GM12878 (cell line): ENCODE results near the gene RBM15. TPM values are rescaled to one million over a fixed set of nuclear protein-coding genes. Genes with fewer than 3 reads are reported as not detected.

ENCODE experiments used
- ATAC-seq: fragments of 200-7000 bp; cut with Tn5 transposase; 3 replicates; pipeline ENCODE4 v1.9.1; 2020; ENCODE audit warnings: mild to moderate bottlenecking, moderate library complexity
- BruUV-seq: library from RNA; stranded (reverse); fragments of 400-500 nt; replicated peaks from 2 replicates; lab custom pipeline; 2021; lab: Mats Ljungman, UMichigan
- CTCF ChIA-PET: fragments of 300-600 bp; sonication (Branson Sonifier 250); formaldehyde crosslinking; extraction: SDS; loops from one replicate; lab custom pipeline; 2021; ENCODE audit warnings: inconsistent platforms; lab: Yijun Ruan, JAX
- POLR2A ChIA-PET: fragments of 350-600 bp; formaldehyde crosslinking; extraction: SDS; loops from one replicate; lab custom pipeline; 2021; ENCODE audit warnings: inconsistent platforms; lab: Charles Lee
- RAD21 ChIA-PET: fragments of 300-600 bp; sonication (Branson Sonifier 250); formaldehyde crosslinking; loops from one replicate; lab custom pipeline; 2023; ENCODE audit warnings: antibody characterized with exemption; ENCODE audit not compliant: unreplicated experiment; lab: Charles Lee
- SMC1A ChIA-PET: fragments of 300-600 bp; sonication (Branson Sonifier 250); formaldehyde crosslinking; loops from one replicate; lab custom pipeline; 2023; ENCODE audit not compliant: unreplicated experiment, uncharacterized antibody; lab: Charles Lee
- DNase-seq: peaks from one replicate; pipeline ENCODE4 v3.0.0-alpha.2; 2011; ENCODE audit warnings: low read depth, low spot score
- FAIRE-seq: peaks from 3 replicates; lab custom pipeline; 2011; peaks lifted over from hg19 to GRCh38; lab: Jason Lieb, UNC
- H2AFZ ChIP-seq: 2 replicates; pipeline ENCODE4 v1.6.0; 2011; ENCODE audit warnings: low read depth, low read length, control low read depth; ENCODE audit not compliant: control insufficient read depth
- H3K27ac ChIP-seq: 2 replicates; pipeline ENCODE4 v1.5.1; 2011; ENCODE audit warnings: control low read depth; ENCODE audit not compliant: control insufficient read depth, insufficient read depth
- H3K27me3 ChIP-seq, 2 experiments: replicated peaks in 1 of 2; 2 replicates each; pipeline versions ENCODE4 v1.6.0 to v1.6.1; 2011; ENCODE audit warnings: low read length in 1 of 2; ENCODE audit not compliant: control insufficient read depth in 2 of 2, insufficient read depth in 2 of 2
- H3K36me3 ChIP-seq, 2 experiments: 2 replicates each; pipeline ENCODE4 v1.5.1; 2011; ENCODE audit warnings: low read length in 1 of 2; ENCODE audit not compliant: control insufficient read depth in 2 of 2, insufficient read depth in 2 of 2
- H3K4me1 ChIP-seq: 2 replicates; pipeline ENCODE4 v1.6.1; 2011; ENCODE audit warnings: mild to moderate bottlenecking, low read length, moderate library complexity, mixed read lengths; ENCODE audit not compliant: control insufficient read depth, insufficient read depth
- H3K4me2 ChIP-seq: 2 replicates; pipeline ENCODE4 v1.6.0; 2011; ENCODE audit warnings: control low read depth; ENCODE audit not compliant: control insufficient read depth, insufficient read depth
- H3K4me3 ChIP-seq: fragments of 200-600 bp; sonication (generic); 2 replicates; pipeline ENCODE4 v1.5.1; 2016
- H3K79me2 ChIP-seq: 2 replicates; pipeline ENCODE4 v1.6.0; 2011; ENCODE audit warnings: low read length; ENCODE audit not compliant: control insufficient read depth, insufficient read depth
- H3K9ac ChIP-seq: 2 replicates; pipeline ENCODE4 v1.8.0; 2011; ENCODE audit warnings: low read length, control low read depth, mixed read lengths; ENCODE audit not compliant: control insufficient read depth, insufficient read depth
- H3K9me3 ChIP-seq: replicated peaks from 3 replicates; pipeline ENCODE4 v1.5.1; 2011; ENCODE audit warnings: mild to moderate bottlenecking, low read length; ENCODE audit not compliant: control insufficient read depth, insufficient read depth
- H4K20me1 ChIP-seq: 2 replicates; pipeline ENCODE4 v1.6.0; 2011; ENCODE audit not compliant: control insufficient read depth, insufficient read depth
- BCL11A ChIP-seq: IDR thresholded peaks from 2 replicates; pipeline ENCODE4 v1.6.1; 2011; ENCODE audit warnings: low read depth, low read length
- SKIL ChIP-seq: fragments of 450-650 bp; IDR thresholded peaks from 2 replicates; pipeline ENCODE4 v1.6.1; 2017; ENCODE audit warnings: mild to moderate bottlenecking, low read depth, inconsistent platforms; ENCODE audit not compliant: poor library complexity, severe bottlenecking
- SPI1 ChIP-seq: IDR thresholded peaks from 2 replicates; pipeline ENCODE4 v1.6.1; 2011; ENCODE audit warnings: low read depth, mild to moderate bottlenecking, low read length, moderate library complexity, borderline replicate concordance; ENCODE audit not compliant: insufficient read depth
- WGBS: methylation state at CpG from one replicate; pipeline ENCODE4 v1.1.6; 2016; ENCODE audit warnings: low lambda C conversion rate; ENCODE audit not compliant: insufficient replicate concordance, insufficient coverage; ENCODE audit errors: missing lambda C conversion rate; 5-methylcytosine and 5-hydroxymethylcytosine counted together
- in situ Hi-C: fragments of 300-500 bp; cut with MboI; formaldehyde crosslinking; loops from 9 replicates; pipeline ENCODE4 v1.14.3; 2018; ENCODE audit warnings: mixed read lengths
- intact Hi-C: fragments of 100-400 bp; cut with micrococcal nuclease; formaldehyde crosslinking; loops from one replicate; pipeline ENCODE4 v1.14.2; 2022; ENCODE audit not compliant: unreplicated experiment
- polyA plus RNA-seq, 11 experiments: library from polyadenylated mRNA; depleted of rRNA in 4 of 11; unstranded in 6 of 11; stranded (reverse) in 5 of 11; fragments of >200 nt; fragmentation: Nextera tagmentation in 4 of 11; fragmentation: Illumina TruSeq in 1 of 11; extraction: Ambion mirVana in 4 of 11; extraction: Trizol in 1 of 11; gene quantifications; 1 replicate in 1 of 11; 2 replicates in 10 of 11; pipeline versions ENCODE4 v1.2.1 to v1.2.3, GENCODE V29; 2011 to 2016; ENCODE audit warnings: inconsistent platforms in 2 of 11, missing spikeins in 2 of 11, low read depth in 1 of 11
- total RNA-seq, 4 experiments: library from RNA; depleted of rRNA in 3 of 4; stranded (reverse); fragments of >200 nt in 3 of 4; fragmentation: Illumina TruSeq in 1 of 4; extraction: Trizol in 1 of 4; gene quantifications; 2 replicates each; pipeline versions ENCODE4 v1.2.1 to v1.2.3, GENCODE V29; 2013 to 2021

The RBM15 gene
- total and polyA plus RNA-seq, 10 of the 15 experiments (the other 5 are each of a cell fraction or from before 2014, with no cell fraction given) = 3.1 to 63.2 (median 26.7) TPM

- intact Hi-C loops = no loop called here
- Histone ChIP-seq H3K4me3 (no peak overlapping the region), H3K9ac (no peak overlapping the region), H3K4me1 (no peaks in the 10 kb centered on the region), H3K4me2 (no peak overlapping the region), H3K27me3 (no peaks in the 10 kb centered on the region; a peak in 1 of 4 replicates), H3K9me3 (no peaks in the 10 kb centered on the region), H3K36me3 (no peaks in the 10 kb centered on the region), H4K20me1 (no peaks in the 10 kb centered on the region), H2AFZ (no peak overlapping the region), H3K79me2 (no peaks in the 10 kb centered on the region), H3K27ac (no peak overlapping the region)
- BruUV-seq = no TSS peak
- WGBS = 45% methylated on average over 11 of the region's 11 CpGs
- ChIA-PET CTCF (interaction anchor here (1.2 to 17.1 kb wide), 2 partner anchors 99 to 111 kb away, joined by 5 to 753 read pairs; partner anchors contain the start of gene KCNC4), SMC1A (interaction anchor here (1.3 to 22.8 kb wide), 2 partner anchors 11 to 99 kb away, joined by 3 to 524 read pairs; partner anchors contain the start of gene KCNC4), POLR2A (no interaction called here), RAD21 (interaction anchor here (0.9 to 13.1 kb wide), 2 partner anchors 99 to 153 kb away, joined by 3 to 319 read pairs; partner anchors contain the start of gene KCNC4)
- in situ Hi-C loops = loop anchor here (5.0 kb wide), 1 partner anchor 105 kb away; no protein-coding TSS in a partner anchor
- TF ChIP-seq SPI1 = peak; percentile 52; the same call in 1 of the 2 replicates
- TF ChIP-seq SKIL = no peak
- no peak for TF ChIP-seq BCL11A
- FAIRE-seq (no peak), DNase-seq (no peak), ATAC-seq (no peak; the same call in 2 of the 3 replicates)
Observed at GRCh38 chr1:110307239-110307974, 31.8 kb upstream of the RBM15 start.
